GM12878 (cell line): ENCODE results near the gene CTR9. TPM values are rescaled to one million over a fixed set of nuclear protein-coding genes. Genes with fewer than 3 reads are reported as not detected.

Experiments used
- ATAC-seq: fragments of 200-7000 bp; cut with Tn5 transposase; 3 replicates; pipeline ENCODE4 v1.9.1; 2020; ENCODE audit warnings: mild to moderate bottlenecking, moderate library complexity
- BruUV-seq: library from RNA; stranded (reverse); fragments of 400-500 nt; replicated peaks from 2 replicates; lab custom pipeline; 2021; lab: Mats Ljungman, UMichigan
- CTCF ChIA-PET: fragments of 300-600 bp; sonication (Branson Sonifier 250); formaldehyde crosslinking; extraction: SDS; loops from one replicate; lab custom pipeline; 2021; ENCODE audit warnings: inconsistent platforms; lab: Yijun Ruan, JAX
- POLR2A ChIA-PET: fragments of 350-600 bp; formaldehyde crosslinking; extraction: SDS; loops from one replicate; lab custom pipeline; 2021; ENCODE audit warnings: inconsistent platforms; lab: Charles Lee
- RAD21 ChIA-PET: fragments of 300-600 bp; sonication (Branson Sonifier 250); formaldehyde crosslinking; loops from one replicate; lab custom pipeline; 2023; ENCODE audit warnings: antibody characterized with exemption; ENCODE audit not compliant: unreplicated experiment; lab: Charles Lee
- SMC1A ChIA-PET: fragments of 300-600 bp; sonication (Branson Sonifier 250); formaldehyde crosslinking; loops from one replicate; lab custom pipeline; 2023; ENCODE audit not compliant: unreplicated experiment, uncharacterized antibody; lab: Charles Lee
- DNase-seq: peaks from one replicate; pipeline ENCODE4 v3.0.0-alpha.2; 2011; ENCODE audit warnings: low read depth, low spot score
- FAIRE-seq: peaks from 3 replicates; lab custom pipeline; 2011; peaks lifted over from hg19 to GRCh38; lab: Jason Lieb, UNC
- H2AFZ ChIP-seq: 2 replicates; pipeline ENCODE4 v1.6.0; 2011; ENCODE audit warnings: low read depth, low read length, control low read depth; ENCODE audit not compliant: control insufficient read depth
- H3K27ac ChIP-seq: 2 replicates; pipeline ENCODE4 v1.5.1; 2011; ENCODE audit warnings: control low read depth; ENCODE audit not compliant: control insufficient read depth, insufficient read depth
- H3K27me3 ChIP-seq, 2 experiments: replicated peaks in 1 of 2; 2 replicates each; pipeline versions ENCODE4 v1.6.0 to v1.6.1; 2011; ENCODE audit warnings: low read length in 1 of 2; ENCODE audit not compliant: control insufficient read depth in 2 of 2, insufficient read depth in 2 of 2
- H3K36me3 ChIP-seq, 2 experiments: 2 replicates each; pipeline ENCODE4 v1.5.1; 2011; ENCODE audit warnings: low read length in 1 of 2; ENCODE audit not compliant: control insufficient read depth in 2 of 2, insufficient read depth in 2 of 2
- H3K4me1 ChIP-seq: 2 replicates; pipeline ENCODE4 v1.6.1; 2011; ENCODE audit warnings: mild to moderate bottlenecking, low read length, moderate library complexity, mixed read lengths; ENCODE audit not compliant: control insufficient read depth, insufficient read depth
- H3K4me2 ChIP-seq: 2 replicates; pipeline ENCODE4 v1.6.0; 2011; ENCODE audit warnings: control low read depth; ENCODE audit not compliant: control insufficient read depth, insufficient read depth
- H3K4me3 ChIP-seq: fragments of 200-600 bp; sonication (generic); 2 replicates; pipeline ENCODE4 v1.5.1; 2016
- H3K79me2 ChIP-seq: 2 replicates; pipeline ENCODE4 v1.6.0; 2011; ENCODE audit warnings: low read length; ENCODE audit not compliant: control insufficient read depth, insufficient read depth
- H3K9ac ChIP-seq: 2 replicates; pipeline ENCODE4 v1.8.0; 2011; ENCODE audit warnings: low read length, control low read depth, mixed read lengths; ENCODE audit not compliant: control insufficient read depth, insufficient read depth
- H3K9me3 ChIP-seq: replicated peaks from 3 replicates; pipeline ENCODE4 v1.5.1; 2011; ENCODE audit warnings: mild to moderate bottlenecking, low read length; ENCODE audit not compliant: control insufficient read depth, insufficient read depth
- H4K20me1 ChIP-seq: 2 replicates; pipeline ENCODE4 v1.6.0; 2011; ENCODE audit not compliant: control insufficient read depth, insufficient read depth
- BACH1 ChIP-seq: fragments of 450-650 bp; IDR thresholded peaks from 2 replicates; pipeline ENCODE4 v1.6.1; 2017; ENCODE audit warnings: mild to moderate bottlenecking, borderline replicate concordance
- BHLHE40 ChIP-seq, 2 experiments: fragments of 450-650 bp in 1 of 2; IDR thresholded peaks; 2 replicates each; pipeline ENCODE4 v1.6.1; 2011 to 2017; ENCODE audit warnings: low read depth in 2 of 2, borderline replicate concordance in 1 of 2, improper control_type of control experiment in 1 of 2, low read length in 1 of 2, mild to moderate bottlenecking in 1 of 2
- CBX3 ChIP-seq: fragments of 200-600 bp; sonication (generic); IDR thresholded peaks from 2 replicates; pipeline ENCODE4 v1.6.1; 2016; ENCODE audit warnings: low read depth, borderline replicate concordance
- CTCF ChIP-seq, 3 experiments: IDR thresholded peaks in 2 of 3; conservative IDR thresholded peaks in 1 of 3; 2 replicates each; pipeline ENCODE4 v1.5.1; 2011; ENCODE audit warnings: low read depth in 3 of 3, low read length in 3 of 3, mild to moderate bottlenecking in 3 of 3, control low read depth in 2 of 3, moderate library complexity in 2 of 3, inconsistent platforms in 1 of 3, mixed read lengths in 1 of 3; ENCODE audit not compliant: control insufficient read depth in 2 of 3, insufficient read depth in 1 of 3; ENCODE audit errors: extremely low read depth in 1 of 3
- DPF2 ChIP-seq: fragments of 450-650 bp; IDR thresholded peaks from 2 replicates; pipeline ENCODE4 v1.6.1; 2017; ENCODE audit warnings: mild to moderate bottlenecking
- EGR1 ChIP-seq, 2 experiments: IDR thresholded peaks; 1 replicate in 1 of 2; 2 replicates in 1 of 2; pipeline ENCODE4 v1.6.1; 2011 to 2012; ENCODE audit warnings: low read depth in 2 of 2, low read length in 2 of 2, borderline replicate concordance in 1 of 2, mild to moderate bottlenecking in 1 of 2, moderate library complexity in 1 of 2
- GATAD2B ChIP-seq: fragments of 450-650 bp; conservative IDR thresholded peaks from 2 replicates; pipeline ENCODE4 v1.6.1; 2017; ENCODE audit warnings: low read depth, mild to moderate bottlenecking, moderate library complexity
- JUNB ChIP-seq: IDR thresholded peaks from 2 replicates; pipeline ENCODE4 v1.6.1; 2016; ENCODE audit warnings: antibody characterized with exemption, mild to moderate bottlenecking
- KAT2A ChIP-seq: conservative IDR thresholded peaks from 2 replicates; pipeline ENCODE4 v1.6.1; 2011; ENCODE audit warnings: low read depth, low read length; ENCODE audit not compliant: control insufficient read depth
- NR2F1 ChIP-seq: fragments of 450-650 bp; conservative IDR thresholded peaks from 2 replicates; pipeline ENCODE4 v1.6.1; 2017; ENCODE audit warnings: mild to moderate bottlenecking
- PAX5 ChIP-seq: IDR thresholded peaks from 2 replicates; pipeline ENCODE4 v1.6.1; 2011; ENCODE audit warnings: low read depth, low read length, borderline replicate concordance
- RFX5 ChIP-seq: IDR thresholded peaks from 2 replicates; pipeline ENCODE4 v1.6.1; 2011; ENCODE audit warnings: low read depth, low read length, improper control_type of control experiment
- SMARCA5 ChIP-seq: fragments of 450-650 bp; IDR thresholded peaks from 2 replicates; pipeline ENCODE4 v1.6.1; 2017; ENCODE audit warnings: mild to moderate bottlenecking
- SMC3 ChIP-seq: IDR thresholded peaks from 2 replicates; pipeline ENCODE4 v1.6.1; 2011; ENCODE audit warnings: low read length, improper control_type of control experiment, borderline replicate concordance
- SPI1 ChIP-seq: IDR thresholded peaks from 2 replicates; pipeline ENCODE4 v1.6.1; 2011; ENCODE audit warnings: low read depth, mild to moderate bottlenecking, low read length, moderate library complexity, borderline replicate concordance; ENCODE audit not compliant: insufficient read depth
- USF1 ChIP-seq: IDR thresholded peaks from 2 replicates; pipeline ENCODE4 v1.6.1; 2011; ENCODE audit warnings: borderline replicate concordance, low read depth, mild to moderate bottlenecking, moderate library complexity, mixed read lengths, low read length; ENCODE audit not compliant: insufficient read depth; ENCODE audit errors: extremely low read length
- WGBS: methylation state at CpG from one replicate; pipeline ENCODE4 v1.1.6; 2016; ENCODE audit warnings: low lambda C conversion rate; ENCODE audit not compliant: insufficient replicate concordance, insufficient coverage; ENCODE audit errors: missing lambda C conversion rate; 5-methylcytosine and 5-hydroxymethylcytosine counted together
- in situ Hi-C: fragments of 300-500 bp; cut with MboI; formaldehyde crosslinking; loops from 9 replicates; pipeline ENCODE4 v1.14.3; 2018; ENCODE audit warnings: mixed read lengths
- intact Hi-C: fragments of 100-400 bp; cut with micrococcal nuclease; formaldehyde crosslinking; loops from one replicate; pipeline ENCODE4 v1.14.2; 2022; ENCODE audit not compliant: unreplicated experiment
- polyA plus RNA-seq, 11 experiments: library from polyadenylated mRNA; depleted of rRNA in 4 of 11; unstranded in 6 of 11; stranded (reverse) in 5 of 11; fragments of >200 nt; fragmentation: Nextera tagmentation in 4 of 11; fragmentation: Illumina TruSeq in 1 of 11; extraction: Ambion mirVana in 4 of 11; extraction: Trizol in 1 of 11; gene quantifications; 1 replicate in 1 of 11; 2 replicates in 10 of 11; pipeline versions ENCODE4 v1.2.1 to v1.2.3, GENCODE V29; 2011 to 2016; ENCODE audit warnings: inconsistent platforms in 2 of 11, missing spikeins in 2 of 11, low read depth in 1 of 11
- total RNA-seq, 4 experiments: library from RNA; depleted of rRNA in 3 of 4; stranded (reverse); fragments of >200 nt in 3 of 4; fragmentation: Illumina TruSeq in 1 of 4; extraction: Trizol in 1 of 4; gene quantifications; 2 replicates each; pipeline versions ENCODE4 v1.2.1 to v1.2.3, GENCODE V29; 2013 to 2021

The CTR9 gene
- total and polyA plus RNA-seq, 10 of the 15 experiments (the other 5 are each of a cell fraction or from before 2014, with no cell fraction given), result 13.9 to 54.9 (median 28.9) TPM

GRCh38 chr11:10786451-10786850 lies 35.4 kb downstream of the CTR9 start (continued):
- TF ChIP-seq SPI1 (no peak), USF1 (no peak)

- ChIA-PET POLR2A (interaction anchor here (0.9 to 2.6 kb wide), 4 partner anchors 14 to 230 kb away, joined by 3 to 11 read pairs (median 4); partner anchors contain the start of genes EIF4G2 and ZBED5), SMC1A (interaction anchor here (0.8 to 3.5 kb wide), 28 partner anchors 12 to 996 kb away, joined by 3 to 22 read pairs (median 6); partner anchors contain the start of genes EIF4G2 and ZBED5), CTCF (interaction anchor here (0.6 to 6.5 kb wide), 58 partner anchors 9 to 846 kb away, joined by 3 to 61 read pairs (median 4); partner anchors contain the start of genes EIF4G2 and ZBED5), RAD21 (interaction anchor here (0.6 to 3.0 kb wide), 29 partner anchors 9 to 1015 kb away, joined by 3 to 28 read pairs (median 4); partner anchors contain the start of genes EIF4G2 and ZBED5)
- intact Hi-C loops, result loop anchor here (1.0 to 5.0 kb wide), 3 partner anchors 140 to 995 kb away; no protein-coding TSS in a partner anchor
- H3K9ac ChIP-seq, result no peak overlapping the region
- H4K20me1 ChIP-seq, result no peaks in the 10 kb centered on the region
- no peak overlapping the region for H3K4me3 ChIP-seq
- H3K4me1 ChIP-seq, result peaks cover 4% of the 10 kb centered on the region
- no peaks in the 10 kb centered on the region for H3K27me3 ChIP-seq
- H3K79me2 ChIP-seq, result no peaks in the 10 kb centered on the region
- peak overlapping the region; percentile 13 for H2AFZ ChIP-seq
- peak overlapping the region; percentile 52; the same call in 1 of the 2 replicates for H3K4me2 ChIP-seq
- ATAC-seq, result peak; percentile 97
- H3K27ac ChIP-seq, result no peak overlapping the region
- peak; percentile 88 for FAIRE-seq
- WGBS, result 12% methylated on average over 19 of the region's 24 CpGs
- in situ Hi-C loops, result loop anchor here (5.0 kb wide), 2 partner anchors 230 to 995 kb away; no protein-coding TSS in a partner anchor
- peak; percentile 19 for DNase-seq
- peaks cover 5 to 12% of the 10 kb centered on the region in 2 experiments; a peak in 3 of 4 replicates for H3K36me3 ChIP-seq
- no TSS peak for BruUV-seq
- H3K9me3 ChIP-seq, result no peaks in the 10 kb centered on the region
- no peak; a peak in 1 of 3 replicates for TF ChIP-seq EGR1 (IDR thresholded peaks at IDR 0.05; ENCODE audit: borderline replicate concordance in 1 of 2, low read depth in 2 of 2, low read length in 2 of 2)
- 0 out of 2 replicates have a peak, but pooled peaks have one; percentile 48 for TF ChIP-seq GATAD2B
- TF ChIP-seq JUNB, result no peak
- TF ChIP-seq CTCF (IDR thresholded peaks at IDR 0.05 in 2 of 3, conservative IDR thresholded peaks at IDR 0.05 in 1 of 3; ENCODE audit: control insufficient read depth in 2 of 3, extremely low read depth in 1 of 3, insufficient read depth in 1 of 3, low read depth in 3 of 3, low read length in 3 of 3), result peak; percentile 95 to 97 (median 97)
- 0 out of 2 replicates have a peak, but pooled peaks have one; percentile 59 for TF ChIP-seq SMARCA5
- peak; percentile 51; the same call in 1 of the 2 replicates for TF ChIP-seq NR2F1
- peak; percentile 42; the same call in 1 of the 2 replicates for TF ChIP-seq DPF2
- no peak for TF ChIP-seq CBX3
- peak; percentile 36; the same call in 1 of the 2 replicates for TF ChIP-seq RFX5
- no peak for TF ChIP-seq USF1
- TF ChIP-seq BHLHE40 (IDR thresholded peaks at IDR 0.05; ENCODE audit: borderline replicate concordance in 1 of 2, low read depth in 2 of 2, low read length in 1 of 2), result peak in 1 of 2 experiments; percentile 60; a peak in 1 of 4 replicates
- TF ChIP-seq SMC3, result peak; percentile 81
- TF ChIP-seq PAX5, result peak; percentile 83; the same call in 1 of the 2 replicates
- peak; percentile 68; the same call in 1 of the 2 replicates for TF ChIP-seq BACH1
- no peak for TF ChIP-seq KAT2A
Observed at GRCh38 chr11:10792385-10793068, 41.5 kb downstream of the CTR9 start.
